SK-N-SH treated with all-trans-retinoic acid at 6 μM for 48 hours (cell line): ENCODE data around the gene SPATS2L.

Experiments used
- ATAC-seq: fragments of 200-7000 bp; cut with Tn5 transposase; 3 replicates; pipeline ENCODE4 v1.9.1; 2020; ENCODE audit warnings: mild to moderate bottlenecking, moderate library complexity
- ARNTL ChIP-seq: fragments of 450-650 bp; formaldehyde crosslinking; IDR thresholded peaks from 2 replicates; pipeline ENCODE4 v1.5.0; 2020; ENCODE audit warnings: low read depth, mild to moderate bottlenecking, moderate library complexity, borderline replicate concordance
- BACH2 ChIP-seq: fragments of 250-450 bp; sonication (Bioruptor Pico); IDR thresholded peaks from 2 replicates; pipeline ENCODE4 v1.9.0; 2021; ENCODE audit warnings: mild to moderate bottlenecking, borderline replicate concordance
- CREB5 ChIP-seq: fragments of 250-450 bp; sonication (Bioruptor Pico); IDR thresholded peaks from 2 replicates; pipeline ENCODE4 v1.5.1; 2020; ENCODE audit warnings: low read depth, mild to moderate bottlenecking, moderate library complexity
- CSDC2 ChIP-seq: fragments of 250-450 bp; sonication (Bioruptor Pico); IDR thresholded peaks from 2 replicates; pipeline ENCODE4 v1.5.0; 2020; ENCODE audit warnings: mild to moderate bottlenecking, moderate library complexity
- CSRNP3 ChIP-seq: fragments of 250-450 bp; sonication (Bioruptor Pico); IDR thresholded peaks from 2 replicates; pipeline ENCODE4 v1.5.1; 2021; ENCODE audit warnings: mild to moderate bottlenecking, moderate library complexity
- ESRRG ChIP-seq: fragments of 250-450 bp; sonication (Bioruptor Pico); IDR thresholded peaks from 2 replicates; pipeline ENCODE4 v1.6.1; 2021; ENCODE audit warnings: mild to moderate bottlenecking
- GLIS3 ChIP-seq: fragments of 250-450 bp; sonication (Bioruptor Pico); IDR thresholded peaks from 2 replicates; pipeline ENCODE4 v1.5.0; 2020; ENCODE audit warnings: mild to moderate bottlenecking, moderate library complexity
- OSR1 ChIP-seq: fragments of 250-450 bp; sonication (Bioruptor Pico); IDR thresholded peaks from 2 replicates; pipeline ENCODE4 v1.8.0; 2022; ENCODE audit warnings: moderate library complexity, mild to moderate bottlenecking, inconsistent platforms
- PATZ1 ChIP-seq: fragments of 250-450 bp; sonication (Bioruptor Pico); IDR thresholded peaks from 2 replicates; pipeline ENCODE4 v1.8.0; 2020; ENCODE audit warnings: mild to moderate bottlenecking, moderate library complexity, borderline replicate concordance
- PPARA ChIP-seq: fragments of 250-450 bp; sonication (Bioruptor Pico); IDR thresholded peaks from 2 replicates; pipeline ENCODE4 v1.5.0; 2020; ENCODE audit warnings: mild to moderate bottlenecking, borderline replicate concordance
- RARB ChIP-seq: fragments of 250-450 bp; sonication (Bioruptor Pico); IDR thresholded peaks from 2 replicates; pipeline ENCODE4 v1.8.0; 2021; ENCODE audit warnings: mild to moderate bottlenecking, moderate library complexity
- SNAI2 ChIP-seq: fragments of 250-450 bp; sonication (Bioruptor Pico); IDR thresholded peaks from 2 replicates; pipeline ENCODE4 v1.5.0; 2020; ENCODE audit warnings: mild to moderate bottlenecking, moderate library complexity
- TOX ChIP-seq: fragments of 250-450 bp; sonication (Bioruptor Pico); IDR thresholded peaks from 2 replicates; pipeline ENCODE4 v1.8.0; 2021; ENCODE audit warnings: mild to moderate bottlenecking, moderate library complexity, borderline replicate concordance
- TSHZ2 ChIP-seq: fragments of 250-450 bp; sonication (Bioruptor Pico); IDR thresholded peaks from 2 replicates; pipeline ENCODE4 v1.5.0; 2020; ENCODE audit warnings: mild to moderate bottlenecking, moderate library complexity
- ZC3H10 ChIP-seq: fragments of 250-450 bp; sonication (Bioruptor Pico); IDR thresholded peaks from 2 replicates; pipeline ENCODE4 v1.5.1; 2021; ENCODE audit warnings: mild to moderate bottlenecking, moderate library complexity
- ZFP3 ChIP-seq: fragments of 250-450 bp; sonication (Bioruptor Pico); IDR thresholded peaks from 2 replicates; pipeline ENCODE4 v1.5.0; 2020; ENCODE audit warnings: mild to moderate bottlenecking, moderate library complexity
- ZFP30 ChIP-seq: fragments of 450-650 bp; formaldehyde crosslinking; IDR thresholded peaks from 2 replicates; pipeline ENCODE4 v1.5.0; 2022; ENCODE audit warnings: mild to moderate bottlenecking, moderate library complexity
- ZNF565 ChIP-seq: fragments of 450-650 bp; formaldehyde crosslinking; conservative IDR thresholded peaks from 2 replicates; pipeline ENCODE4 v1.5.0; 2020; ENCODE audit warnings: low read depth, mild to moderate bottlenecking, moderate library complexity
- ZNF70 ChIP-seq: fragments of 450-650 bp; formaldehyde crosslinking; IDR thresholded peaks from 2 replicates; pipeline ENCODE4 v1.5.0; 2020; ENCODE audit warnings: mild to moderate bottlenecking, moderate library complexity
- ZNF8 ChIP-seq: fragments of 450-650 bp; formaldehyde crosslinking; IDR thresholded peaks from 2 replicates; pipeline ENCODE4 v1.5.0; 2020; ENCODE audit warnings: mild to moderate bottlenecking, moderate library complexity

Gene SPATS2L

GRCh38 chr2:200300065-200300464 is 6.4 kb upstream of the SPATS2L start (continued):
- TF ChIP-seq PATZ1 (CRISPR knock-in tag) = no peak
- TF ChIP-seq BACH2 (CRISPR knock-in tag) = no peak
- TF ChIP-seq GLIS3 (CRISPR knock-in tag) = no peak
- TF ChIP-seq ZFP30 (CRISPR knock-in tag) = no peak
- TF ChIP-seq ARNTL = no peak

GRCh38 chr2:200300638-200301314 is 5.7 kb upstream of the SPATS2L start:
- ATAC-seq = peak; percentile 77
- TF ChIP-seq TSHZ2 (CRISPR knock-in tag) (no peak), PPARA (CRISPR knock-in tag) (no peak), CSDC2 (CRISPR knock-in tag) (no peak), ZNF565 (CRISPR knock-in tag) (no peak), TOX (CRISPR knock-in tag) (no peak), ZNF70 (CRISPR knock-in tag) (no peak), ZFP30 (CRISPR knock-in tag) (no peak), OSR1 (no peak), ZC3H10 (no peak), GLIS3 (CRISPR knock-in tag) (no peak)

- no peak for ATAC-seq
Observed at GRCh38 chr2:200301953-200302858, 4.3 kb upstream of the SPATS2L start.

More at GRCh38 chr2:200301953-200302858, 4.3 kb upstream of the SPATS2L start:
- TF ChIP-seq ARNTL (no peak), OSR1 (no peak), PATZ1 (CRISPR knock-in tag) (no peak), ZC3H10 (no peak), ZFP3 (CRISPR knock-in tag) (no peak), CSRNP3 (CRISPR knock-in tag) (no peak), CREB5 (CRISPR knock-in tag) (no peak), SNAI2 (no peak), PPARA (CRISPR knock-in tag) (no peak), RARB (CRISPR knock-in tag) (no peak), ZNF70 (CRISPR knock-in tag) (no peak), ESRRG (CRISPR knock-in tag) (no peak), TSHZ2 (CRISPR knock-in tag) (no peak), ZFP30 (CRISPR knock-in tag) (no peak), CSDC2 (CRISPR knock-in tag) (no peak), ZNF8 (CRISPR knock-in tag) (no peak), BACH2 (CRISPR knock-in tag) (no peak), TOX (CRISPR knock-in tag) (no peak), ZNF565 (CRISPR knock-in tag) (no peak)
- TF ChIP-seq, all 23 proteins: peak for 0
